ENCODE results near the gene HOXC11.
A peak's percentile ranks its signal among the peaks of the same experiment; 100 is the strongest.

The HOXC11 gene

DNA sequence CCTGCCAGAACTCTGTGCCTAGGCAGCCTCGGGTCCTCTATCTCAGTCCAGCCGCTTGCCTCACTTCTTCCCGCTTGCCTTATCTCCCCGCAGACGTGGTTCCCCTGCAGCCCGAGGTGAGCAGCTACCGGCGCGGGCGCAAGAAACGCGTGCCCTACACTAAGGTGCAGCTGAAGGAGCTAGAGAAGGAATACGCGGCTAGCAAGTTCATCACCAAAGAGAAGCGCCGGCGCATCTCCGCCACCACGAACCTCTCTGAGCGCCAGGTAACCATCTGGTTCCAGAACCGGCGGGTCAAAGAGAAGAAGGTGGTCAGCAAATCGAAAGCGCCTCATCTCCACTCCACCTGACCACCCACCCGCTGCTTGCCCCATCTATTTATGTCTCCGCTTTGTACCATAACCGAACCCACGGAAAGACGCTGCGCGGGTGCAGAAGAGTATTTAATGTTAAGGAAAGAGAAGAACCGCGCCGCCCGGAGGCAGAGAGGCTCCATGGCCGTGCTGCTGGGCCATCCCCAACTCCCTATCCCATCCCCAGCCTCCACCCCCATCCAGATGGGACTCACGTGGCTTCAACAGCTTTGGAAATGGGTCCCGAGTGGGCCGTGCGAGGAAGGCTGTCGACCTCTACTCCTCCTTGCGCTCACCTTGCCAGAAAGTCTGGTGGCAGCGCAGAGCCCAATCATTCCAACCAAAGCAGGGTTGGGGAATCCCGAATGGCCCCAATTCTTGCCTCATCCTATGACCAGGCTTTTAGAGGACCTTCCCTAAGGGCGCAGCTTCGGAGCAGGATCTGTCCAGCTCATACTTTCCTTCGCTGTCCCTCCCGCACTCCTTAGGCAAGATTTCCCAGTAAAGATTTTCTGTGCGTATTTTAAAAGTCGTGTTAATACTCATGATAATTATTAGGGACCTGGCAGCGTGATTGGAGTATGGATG lies 27.7 kb upstream of the HOXC11 start:
- DNase-seq (ENCODE audit: low read depth), result no peak
- H3K4me3 ChIP-seq (ENCODE audit: low read length), result no peak overlapping the region
- no peak for TF ChIP-seq CTCF (IDR thresholded peaks at IDR 0.05; ENCODE audit: insufficient read depth, low read depth, low read length, missing control alignments)

DNA sequence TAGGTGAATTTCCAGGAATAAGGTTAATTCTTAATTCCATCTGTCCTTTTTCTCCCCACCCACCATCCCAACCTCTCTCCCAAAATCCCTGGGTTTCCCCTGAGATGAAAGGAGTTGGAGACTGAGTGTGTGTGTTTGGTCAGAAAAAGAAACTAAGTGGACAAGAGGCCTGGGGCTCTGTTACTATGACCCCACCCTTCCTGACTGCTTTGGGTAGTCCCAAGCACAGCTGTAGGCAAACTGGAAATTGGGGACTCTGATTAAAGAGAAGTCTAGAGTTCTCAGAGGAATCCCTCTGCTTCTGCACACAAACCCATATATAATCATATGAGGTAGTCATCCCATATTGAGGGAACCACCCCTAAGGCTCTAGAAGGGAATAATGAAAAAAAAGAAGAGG lies 25.2 kb upstream of the HOXC11 start:
- no peak for TF ChIP-seq CTCF (IDR thresholded peaks at IDR 0.05; ENCODE audit: insufficient read depth, low read depth, low read length, missing control alignments)
- DNase-seq (ENCODE audit: low read depth), result no peak
- no peak overlapping the region for H3K4me3 ChIP-seq (ENCODE audit: low read length)

DNA sequence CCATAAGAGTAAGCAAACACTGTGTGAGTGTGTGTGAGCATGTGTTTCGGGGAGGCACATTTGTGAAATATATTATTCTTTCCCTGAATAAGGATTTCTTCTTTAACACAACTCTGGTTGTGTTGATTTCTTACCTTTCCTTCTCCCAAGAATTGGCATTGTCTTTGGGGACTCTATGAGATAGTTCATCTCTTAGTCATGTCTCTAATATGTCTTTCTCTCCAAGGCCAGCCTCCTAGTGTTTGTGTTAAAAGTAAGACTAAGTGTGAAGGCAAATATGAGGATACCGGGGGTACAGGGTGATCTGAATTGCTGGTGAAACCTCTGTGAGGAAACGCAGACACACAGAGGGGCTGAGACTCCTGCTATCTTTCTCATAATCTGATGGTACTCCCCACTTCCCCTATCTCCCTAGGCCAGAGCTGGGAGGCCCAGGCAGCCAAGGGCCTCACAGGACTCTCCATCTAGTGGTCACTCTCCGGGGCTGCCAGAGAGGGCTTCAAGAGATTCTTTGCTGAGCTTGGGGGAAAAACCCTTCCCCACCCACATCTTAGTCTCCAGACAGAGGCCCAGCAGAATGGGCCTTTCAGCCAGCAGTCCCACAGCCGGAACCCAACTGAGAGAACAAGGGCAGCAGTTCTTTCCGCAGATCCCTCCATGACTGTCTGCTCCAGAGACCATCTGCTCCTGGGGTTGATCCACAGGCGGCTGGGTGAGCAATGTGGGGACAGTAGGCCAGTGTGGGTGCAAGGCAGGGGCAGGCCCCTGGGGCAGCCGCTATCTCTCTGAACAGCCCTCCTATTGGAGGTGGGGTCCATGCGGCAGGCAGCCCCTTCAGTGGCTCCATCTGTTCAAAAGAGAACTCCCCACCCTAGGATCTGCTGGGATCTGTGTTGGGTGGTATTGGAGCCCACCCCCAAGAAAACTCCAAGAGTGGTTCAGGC lies 24.0 kb upstream of the HOXC11 start:
- DNase-seq (ENCODE audit: low read depth), result no peak
- TF ChIP-seq CTCF (IDR thresholded peaks at IDR 0.05; ENCODE audit: insufficient read depth, low read depth, low read length, missing control alignments), result no peak
- no peak overlapping the region for H3K4me3 ChIP-seq (ENCODE audit: low read length)

DNA sequence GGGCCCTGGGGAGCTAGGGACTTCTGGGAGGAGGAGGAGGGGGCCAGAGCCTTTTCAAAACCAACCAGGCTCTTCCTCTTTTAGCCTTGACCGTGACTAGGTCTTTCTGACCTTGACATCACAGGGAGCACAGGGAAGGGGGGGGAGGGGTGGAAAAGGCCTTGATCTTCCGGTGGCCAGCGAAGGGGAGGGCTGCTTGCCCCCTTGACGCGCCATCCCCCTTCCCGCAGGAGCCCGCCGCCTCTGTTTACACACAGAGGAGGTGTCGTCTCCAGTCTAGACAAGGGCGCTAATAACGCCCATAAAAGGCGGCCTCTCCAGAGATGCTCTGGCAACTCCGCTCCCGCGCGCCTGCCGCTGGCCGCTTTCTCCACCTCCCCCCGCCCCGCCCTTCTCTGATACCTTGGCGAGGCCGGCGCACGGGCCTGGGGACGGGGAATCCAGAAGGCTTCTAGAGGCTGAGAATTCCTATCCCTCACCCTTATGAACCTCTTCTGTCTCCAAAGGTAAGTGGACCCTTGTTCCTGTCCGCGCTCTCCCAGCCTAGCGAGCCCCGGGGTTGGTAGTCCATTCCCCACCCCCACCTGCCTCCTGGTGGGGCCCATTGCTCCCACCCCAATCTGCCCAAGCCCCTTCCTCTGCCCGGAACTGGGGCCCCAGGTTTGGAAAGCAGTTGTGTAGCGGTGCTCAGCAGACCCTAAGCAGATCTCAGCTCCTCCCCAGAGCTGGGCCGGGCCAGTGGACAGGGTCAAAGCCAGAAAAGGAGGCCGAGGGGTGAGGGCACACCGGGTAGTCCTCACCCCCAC lies 23.1 kb upstream of the HOXC11 start:
- no peak for TF ChIP-seq CTCF (IDR thresholded peaks at IDR 0.05; ENCODE audit: insufficient read depth, low read depth, low read length, missing control alignments)
- H3K4me3 ChIP-seq (ENCODE audit: low read length), result no peak overlapping the region
- DNase-seq (ENCODE audit: low read depth), result no peak

DNA sequence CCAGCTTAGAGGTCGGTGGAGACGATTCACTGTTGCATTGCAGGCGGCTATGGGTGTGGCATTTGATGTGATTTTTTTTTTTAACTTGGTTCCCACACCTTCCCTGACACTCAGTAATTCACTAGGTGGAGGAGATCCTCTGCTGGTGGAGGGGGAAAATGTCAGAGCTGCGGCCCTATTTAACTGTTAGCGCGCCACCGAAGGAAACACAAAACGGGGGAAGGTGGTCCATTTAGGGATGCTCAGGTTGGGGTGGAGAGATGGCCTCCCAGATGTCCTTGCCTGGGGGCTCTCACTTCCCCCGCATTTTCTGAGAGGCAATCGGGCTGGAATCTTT lies 22.5 kb upstream of the HOXC11 start:
- peak; percentile 14 for DNase-seq (ENCODE audit: low read depth)
- TF ChIP-seq CTCF (IDR thresholded peaks at IDR 0.05; ENCODE audit: insufficient read depth, low read depth, low read length, missing control alignments), result peak; percentile 30
- H3K4me3 ChIP-seq (ENCODE audit: low read length), result no peak overlapping the region

GRCh38 chr12:53950789-53951576 lies 21.9 kb upstream of the HOXC11 start:
- no peak overlapping the region for H3K4me3 ChIP-seq (ENCODE audit: low read length)
- DNase-seq (ENCODE audit: low read depth), result no peak
- no peak for TF ChIP-seq CTCF (IDR thresholded peaks at IDR 0.05; ENCODE audit: insufficient read depth, low read depth, low read length, missing control alignments)
